HepG2 (cell line): ENCODE measurements around the gene ZER1. TPM values are rescaled to one million over a fixed set of nuclear protein-coding genes. Genes with fewer than 3 reads are reported as not detected.

Experiments
- ATAC-seq: fragments of 200-7000 bp; cut with Tn5 transposase; 3 replicates; pipeline ENCODE4 v1.9.1; 2020; ENCODE audit warnings: mild to moderate bottlenecking, moderate library complexity
- BruUV-seq: library from RNA; stranded (reverse); fragments of 400-500 nt; replicated peaks from 2 replicates; lab custom pipeline; 2021; lab: Mats Ljungman, UMichigan
- CTCF ChIA-PET: fragments of 300-600 bp; formaldehyde crosslinking; extraction: SDS; loops from one replicate; lab custom pipeline; 2021; ENCODE audit warnings: low total read pairs, inconsistent platforms, low intra/inter-chr PET ratio; lab: Yijun Ruan, JAX
- POLR2A ChIA-PET: fragments of 350-600 bp; sonication (Branson Sonifier 250); formaldehyde crosslinking; loops from one replicate; lab custom pipeline; 2020; ENCODE audit warnings: antibody characterized with exemption, inconsistent platforms; lab: Yijun Ruan, JAX
- DNase-seq: peaks from one replicate; pipeline ENCODE4 v3.0.0-alpha.2; 2015; ENCODE audit warnings: low spot score
- FAIRE-seq: peaks from 3 replicates; lab custom pipeline; 2011; peaks lifted over from hg19 to GRCh38; lab: Jason Lieb, UNC
- H2AFZ ChIP-seq: one replicate; pipeline ENCODE4 v1.6.1; 2011; ENCODE audit warnings: low read length, inconsistent platforms
- H3K27ac ChIP-seq: fragments of 300-600 bp; 3 replicates; pipeline ENCODE4 v1.8.0; 2011; ENCODE audit warnings: mixed run types, mild to moderate bottlenecking, mixed read lengths, low read length, inconsistent platforms; ENCODE audit not compliant: insufficient read depth; ENCODE audit errors: extremely low read length
- H3K27me3 ChIP-seq, 2 experiments: fragments of 200-600 bp in 1 of 2; 2 replicates in 1 of 2; 3 replicates in 1 of 2; pipeline versions ENCODE4 v1.6.0 to v1.8.0; 2011; ENCODE audit warnings: low read length in 2 of 2, mild to moderate bottlenecking in 2 of 2, moderate library complexity in 2 of 2, inconsistent platforms in 1 of 2; ENCODE audit not compliant: insufficient read depth in 2 of 2, control insufficient read depth in 1 of 2
- H3K36me3 ChIP-seq, 2 experiments: fragments of 200-600 bp in 1 of 2; replicated peaks in 1 of 2; 2 replicates in 1 of 2; 3 replicates in 1 of 2; pipeline versions ENCODE4 v1.5.1 to v1.8.0; 2011; ENCODE audit warnings: low read length in 2 of 2, inconsistent platforms in 1 of 2; ENCODE audit not compliant: insufficient read depth in 2 of 2, control insufficient read depth in 1 of 2
- H3K4me1 ChIP-seq: 2 replicates; pipeline ENCODE4 v1.5.1; 2012; ENCODE audit warnings: low read length, inconsistent platforms; ENCODE audit not compliant: insufficient read depth
- H3K4me2 ChIP-seq: 2 replicates; pipeline ENCODE4 v1.6.0; 2011; ENCODE audit warnings: low read depth, low read length, inconsistent platforms
- H3K4me3 ChIP-seq, 3 experiments: fragments of 200-600 bp in 1 of 3; sonication (generic), shearing (Covaris generic) in 1 of 3; replicated peaks in 1 of 3; 2 replicates each; pipeline ENCODE4 v1.5.1; 2011 to 2016; ENCODE audit warnings: low read length in 3 of 3, inconsistent platforms in 2 of 3, low read depth in 2 of 3, mild to moderate bottlenecking in 2 of 3, control low read depth in 1 of 3, mixed read lengths in 1 of 3; ENCODE audit not compliant: insufficient read depth in 1 of 3
- H3K79me2 ChIP-seq: one replicate; pipeline ENCODE4 v1.6.1; 2011; ENCODE audit warnings: low read length, inconsistent platforms; ENCODE audit not compliant: insufficient read depth
- H3K9ac ChIP-seq: 2 replicates; pipeline ENCODE4 v1.6.0; 2011; ENCODE audit warnings: mild to moderate bottlenecking, low read depth, low read length, inconsistent platforms; ENCODE audit not compliant: insufficient read depth
- H3K9me3 ChIP-seq: 2 replicates; pipeline ENCODE4 v1.5.1; 2012; ENCODE audit warnings: mild to moderate bottlenecking, low read length
- H4K20me1 ChIP-seq: 2 replicates; pipeline ENCODE4 v1.6.0; 2011; ENCODE audit warnings: inconsistent platforms, mild to moderate bottlenecking, low read length, moderate library complexity; ENCODE audit not compliant: insufficient read depth
- AGO2 ChIP-seq: fragments of 200-400 bp; formaldehyde crosslinking; optimal IDR thresholded peaks from 2 replicates; pipeline ENCODE3; 2017; ENCODE audit warnings: mild to moderate bottlenecking, low read depth, low read length, moderate library complexity
- ARID5B ChIP-seq: IDR thresholded peaks from 2 replicates; pipeline ENCODE4 v1.4.0; 2020; ENCODE audit warnings: mild to moderate bottlenecking, missing genetic modification reagents
- CBX1 ChIP-seq: IDR thresholded peaks from one replicate; pipeline ENCODE4 v1.6.1; 2016; ENCODE audit warnings: antibody characterized with exemption, low read depth
- CHD2 ChIP-seq: IDR thresholded peaks from 2 replicates; pipeline ENCODE4 v1.6.1; 2011; ENCODE audit warnings: low read depth, low read length, improper control_type of control experiment
- EHMT2 ChIP-seq: fragments of 200-600 bp; sonication (generic); IDR thresholded peaks from 2 replicates; pipeline ENCODE4 v1.7.0; 2017; ENCODE audit warnings: antibody characterized with exemption, low read depth, low read length, borderline replicate concordance
- FOSL2 ChIP-seq: sonication (generic); formaldehyde crosslinking; IDR thresholded peaks from 2 replicates; pipeline ENCODE4 v1.4.0; 2020; ENCODE audit warnings: missing genetic modification reagents
- FOXK1 ChIP-seq: sonication (generic); formaldehyde crosslinking; IDR thresholded peaks from 2 replicates; pipeline ENCODE4 v1.4.0; 2020; ENCODE audit warnings: low read depth, missing genetic modification reagents, borderline replicate concordance
- HDAC6 ChIP-seq: fragments of 200-600 bp; sonication (generic); IDR thresholded peaks from 2 replicates; pipeline ENCODE4 v1.7.0; 2017; ENCODE audit warnings: mild to moderate bottlenecking, antibody characterized with exemption, low read length, low read depth
- KAT8 ChIP-seq: IDR thresholded peaks from 2 replicates; pipeline ENCODE4 v1.6.1; 2016; ENCODE audit warnings: missing genetic modification reagents, missing compliant biosample characterization
- NBN ChIP-seq: fragments of 450-650 bp; conservative IDR thresholded peaks from 2 replicates; pipeline ENCODE4 v1.6.1; 2017
- NFKBIZ ChIP-seq: IDR thresholded peaks from 2 replicates; pipeline ENCODE4 v1.6.1; 2018; ENCODE audit warnings: missing genetic modification reagents, missing compliant biosample characterization
- PAXIP1 ChIP-seq: sonication (generic); formaldehyde crosslinking; conservative IDR thresholded peaks from 2 replicates; pipeline ENCODE4 v1.4.0; 2020; ENCODE audit warnings: mild to moderate bottlenecking, missing genetic modification reagents, moderate library complexity
- SIN3A ChIP-seq: IDR thresholded peaks from 2 replicates; pipeline ENCODE4 v1.6.1; 2011; ENCODE audit warnings: low read depth, mild to moderate bottlenecking, control low read depth, low read length, borderline replicate concordance
- ZNF879 ChIP-seq: sonication (generic); formaldehyde crosslinking; IDR thresholded peaks from 2 replicates; pipeline ENCODE4 v1.8.1; 2023; ENCODE audit warnings: missing genetic modification reagents
- ZZZ3 ChIP-seq: sonication (generic); formaldehyde crosslinking; IDR thresholded peaks from 2 replicates; pipeline ENCODE4 v1.4.0; 2020; ENCODE audit warnings: missing genetic modification reagents, mild to moderate bottlenecking, borderline replicate concordance
- WGBS: methylation state at CpG from one replicate; pipeline ENCODE4 v1.1.6; 2017; ENCODE audit warnings: low lambda C conversion rate; 5-methylcytosine and 5-hydroxymethylcytosine counted together
- in situ Hi-C: cut with HindIII; loops from 2 replicates; pipeline ENCODE4 v1.10.0; 2017; ENCODE audit warnings: low pct_unique_long_range_greater_than_20kb; ENCODE audit not compliant: extremely low pct_ligation_motif_present
- intact Hi-C: fragments of 100-400 bp; cut with micrococcal nuclease; formaldehyde crosslinking; loops from one replicate; pipeline ENCODE4 v1.10.0; 2022; ENCODE audit not compliant: unreplicated experiment
- polyA plus RNA-seq, 8 experiments: library from polyadenylated mRNA; depleted of rRNA in 3 of 8; stranded (reverse) in 7 of 8; unstranded in 1 of 8; fragments of >200 nt; fragmentation: Illumina TruSeq in 4 of 8; extraction: Trizol in 4 of 8; gene quantifications; 2 replicates each; pipeline versions ENCODE4 v1.2.1 to v1.2.3, GENCODE V29; 2011 to 2016; ENCODE audit warnings: low read depth in 4 of 8, missing spikeins in 1 of 8, mixed read lengths in 1 of 8; ENCODE audit not compliant: insufficient read depth in 1 of 8
- total RNA-seq, 5 experiments: library from RNA; depleted of rRNA; stranded (reverse); fragments of >200 nt; fragmentation: Illumina TruSeq; extraction: Trizol; gene quantifications; 2 replicates each; pipeline ENCODE4 v1.2.3, GENCODE V29; 2016; ENCODE audit warnings: low read depth in 1 of 5

Gene ZER1
- total and polyA plus RNA-seq, 2 of the 13 experiments (the other 11 are each of a cell fraction or from before 2014, with no cell fraction given), result 7.7 to 40.0 TPM

GRCh38 chr9:128713411-128713780 is 58.3 kb downstream of the ZER1 start:
- CTCF ChIA-PET, result no interaction called here
- BruUV-seq, result no TSS peak
- H3K27ac ChIP-seq, result no peak overlapping the region
- POLR2A ChIA-PET, result no interaction called here
- in situ Hi-C loops, result no loop called here
- DNase-seq (no peak), ATAC-seq (no peak; the same call in 2 of the 3 replicates), FAIRE-seq (no peak)
- H3K4me3 ChIP-seq, result no peak overlapping the region
- peaks cover 8% of the 10 kb centered on the region for H3K4me1 ChIP-seq
- H4K20me1 ChIP-seq, result no peaks in the 10 kb centered on the region
- intact Hi-C loops, result no loop called here
- H3K27me3 ChIP-seq, result no peaks in the 10 kb centered on the region
- H3K4me2 ChIP-seq, result no peak overlapping the region
- H3K79me2 ChIP-seq, result no peaks in the 10 kb centered on the region
- no peak overlapping the region for H2AFZ ChIP-seq
- H3K36me3 ChIP-seq, result peaks cover 7 to 19% of the 10 kb centered on the region in 2 experiments; a peak in 3 of 5 replicates
- WGBS, result 100% methylated on average over 5 of the region's 13 CpGs
- H3K9me3 ChIP-seq, result no peaks in the 10 kb centered on the region
- TF ChIP-seq NBN, result no peak
- no peak for TF ChIP-seq AGO2
- no peak for TF ChIP-seq NFKBIZ
- no peak for TF ChIP-seq HDAC6
- no peak for TF ChIP-seq CBX1
- TF ChIP-seq EHMT2, result no peak
- no peak for TF ChIP-seq PAXIP1 (CRISPR knock-in tag)
- no peak for TF ChIP-seq KAT8 (CRISPR knock-in tag)
- no peak for TF ChIP-seq ZNF879 (CRISPR knock-in tag)
- TF ChIP-seq FOXK1 (CRISPR knock-in tag), result no peak
- TF ChIP-seq SIN3A, result no peak
- TF ChIP-seq ZZZ3 (CRISPR knock-in tag), result no peak
- TF ChIP-seq CHD2, result no peak
- TF ChIP-seq FOSL2 (CRISPR knock-in tag), result no peak
- no peak for TF ChIP-seq ARID5B (CRISPR knock-in tag)
- no peak overlapping the region for H3K9ac ChIP-seq
